Transverse colon (tissue), 4 donors: ENCODE results near the gene CPZ. TPM values are rescaled to one million over a fixed set of nuclear protein-coding genes. Genes with fewer than 3 reads are reported as not detected.

Experiments used
- DNase-seq: peaks from one replicate; pipeline ENCODE4 v3.0.0-alpha.2; 2019
- H3K27ac ChIP-seq, 4 donors: fragments of 200-600 bp; sonication (generic); 2 replicates each; pipeline ENCODE4 v1.5.1; 2016 to 2018; ENCODE audit warnings: inconsistent platforms in 4 of 4
- H3K27me3 ChIP-seq: fragments of 200-600 bp; sonication (generic); 2 replicates; pipeline ENCODE4 v1.5.1; 2017; ENCODE audit warnings: inconsistent platforms
- H3K36me3 ChIP-seq, 4 donors: fragments of 200-600 bp; sonication (generic); 2 replicates each; pipeline ENCODE4 v1.5.1; 2017 to 2019; ENCODE audit warnings: inconsistent platforms in 4 of 4
- H3K4me1 ChIP-seq, 4 donors: fragments of 200-600 bp; sonication (generic); 2 replicates each; pipeline ENCODE4 v1.5.1; 2017 to 2020; ENCODE audit warnings: inconsistent platforms in 4 of 4
- H3K4me3 ChIP-seq, 4 donors: fragments of 200-600 bp; sonication (generic); 1 replicate in 1 of 4; 2 replicates in 3 of 4; pipeline versions ENCODE4 v1.5.1 to v1.6.1; 2017 to 2019; ENCODE audit warnings: inconsistent platforms in 4 of 4
- H3K9me3 ChIP-seq, 2 donors: fragments of 200-600 bp; sonication (generic); 2 replicates each; pipeline ENCODE4 v1.5.1; 2017 to 2019; ENCODE audit warnings: inconsistent platforms in 2 of 2
- CTCF ChIP-seq, 5 experiments: fragments of 200-600 bp in 3 of 5; fragments of 450-650 bp in 2 of 5; sonication (generic) in 3 of 5; IDR thresholded peaks; 1 replicate in 2 of 5; 2 replicates in 3 of 5; pipeline ENCODE4 v1.5.1; 2016 to 2017; ENCODE audit warnings: antibody characterized with exemption in 5 of 5, inconsistent platforms in 3 of 5, mild to moderate bottlenecking in 2 of 5, moderate library complexity in 1 of 5
- EP300 ChIP-seq: sonication (generic); formaldehyde crosslinking; IDR thresholded peaks from one replicate; pipeline ENCODE4 v1.6.1; 2017; ENCODE audit warnings: antibody characterized with exemption, low read depth
- POLR2A ChIP-seq: fragments of 450-650 bp; IDR thresholded peaks from one replicate; pipeline ENCODE4 v1.6.1; 2016; ENCODE audit warnings: antibody characterized with exemption, mild to moderate bottlenecking, moderate library complexity
- POLR2AphosphoS5 ChIP-seq, 3 donors: sonication (generic); formaldehyde crosslinking; IDR thresholded peaks; one replicate each; pipeline ENCODE4 v1.6.1; 2016; ENCODE audit warnings: antibody characterized with exemption in 3 of 3
- WGBS, 2 donors: methylation state at CpG; one replicate each; pipeline ENCODE4 v1.1.5; 2018; ENCODE audit warnings: low coverage in 1 of 2; 5-methylcytosine and 5-hydroxymethylcytosine counted together
- in situ Hi-C, 4 donors: fragments of 200-750 bp; cut with MboI; loops; one replicate each; pipeline versions ENCODE4 v1.15.0 to v1.15.1; 2017; ENCODE audit warnings: low sequenced_read_pairs in 3 of 4, low pct_ligation_motif_present in 1 of 4, low pct_unique_long_range_greater_than_20kb in 1 of 4
- intact Hi-C: fragments of 100-400 bp; cut with DNase I; formaldehyde crosslinking; loops from one replicate; pipeline ENCODE4 v1.15.1; 2023; ENCODE audit warnings: low total_unique reads
- total RNA-seq, 4 donors: library from RNA; depleted of rRNA; stranded (reverse); fragments of >200 nt; gene quantifications; one replicate each; pipeline ENCODE4 v1.1.0, GENCODE V29; 2016

CPZ gene
- 1 to 10 TPM in 1 of 4 donors, under 1 TPM in 1, not detected in 2; 0.96 to 2.1 TPM for total RNA-seq

GRCh38 chr4:8592366-8593263 is at the start of gene CPZ:
Gene CPZ, plus strand, starts transcription at chr4:8592765. Its CDS starts 69 bp downstream, at chr4:8592834.
- Histone ChIP-seq H3K27me3 (peaks cover 39% of the 10 kb centered on the region), H3K4me1 (no peaks in the 10 kb centered on the region), H3K4me3 (no peak within 1 kb of the TSS), H3K27ac (no peak within 1 kb of the TSS), H3K36me3 (no peaks in the 10 kb centered on the region), H3K9me3 (no peaks in the 10 kb centered on the region)
- intact Hi-C loops (loop anchor here (5.0 kb wide), 1 partner anchor 120 kb away; no protein-coding TSS in a partner anchor), in situ Hi-C loops (loop anchor here in 3 of 4 donors (10.0 to 25.0 kb wide), 3 partner anchors 128 to 355 kb away; no protein-coding TSS in a partner anchor)
- TF ChIP-seq EP300 = no peak
- no peak for TF ChIP-seq CTCF (IDR thresholded peaks at IDR 0.05)
- no peak for TF ChIP-seq POLR2A
- no peak for TF ChIP-seq POLR2AphosphoS5 (IDR thresholded peaks at IDR 0.05)
- no peak for DNase-seq
- 10% methylated on average over 45 of the region's 58 CpGs; no CpG with 5 or more reads in 1 of the 2 donors for WGBS, 2 donors

GRCh38 chr4:8542776-8543525 is 49.6 kb upstream of the CPZ start:
- no peak overlapping the region for H3K4me3 ChIP-seq
- intact Hi-C loops (no loop called here), in situ Hi-C loops (no loop called here)
- no peaks in the 10 kb centered on the region for H3K4me1 ChIP-seq
- H3K27me3 ChIP-seq = no peaks in the 10 kb centered on the region
- 86% methylated on average over 16 of the region's 16 CpGs; no CpG with 5 or more reads in 1 of the 2 donors for WGBS, 2 donors
- TF ChIP-seq CTCF (IDR thresholded peaks at IDR 0.05) (no peak), POLR2A (no peak), EP300 (no peak), POLR2AphosphoS5 (IDR thresholded peaks at IDR 0.05) (no peak)
- no peaks in the 10 kb centered on the region for H3K9me3 ChIP-seq
- no peak for DNase-seq
- H3K27ac ChIP-seq = no peak overlapping the region
- H3K36me3 ChIP-seq = no peaks in the 10 kb centered on the region

- H3K4me1 ChIP-seq = no peaks in the 10 kb centered on the region
- in situ Hi-C loops (no loop called here), intact Hi-C loops (no loop called here)
- no peaks in the 10 kb centered on the region for H3K36me3 ChIP-seq
- no peak overlapping the region for H3K4me3 ChIP-seq
- H3K27me3 ChIP-seq = no peaks in the 10 kb centered on the region
- DNase-seq = no peak
- TF ChIP-seq CTCF (IDR thresholded peaks at IDR 0.05) = no peak
- TF ChIP-seq EP300 = no peak
- TF ChIP-seq POLR2A = no peak
- TF ChIP-seq POLR2AphosphoS5 (IDR thresholded peaks at IDR 0.05) = no peak
- no peak overlapping the region for H3K27ac ChIP-seq
- H3K9me3 ChIP-seq = no peaks in the 10 kb centered on the region
- 72 to 82% methylated on average over 3 to 10 of the region's 10 CpGs for WGBS, 2 donors
Measured at GRCh38 chr4:8543623-8544022, 48.9 kb upstream of the CPZ start.

- H3K4me3 ChIP-seq = no peak overlapping the region
- intact Hi-C loops (no loop called here), in situ Hi-C loops (no loop called here)
- no peak for DNase-seq
- H3K27me3 ChIP-seq = no peaks in the 10 kb centered on the region
- no peak overlapping the region for H3K27ac ChIP-seq
- TF ChIP-seq POLR2AphosphoS5 (IDR thresholded peaks at IDR 0.05) = no peak
- TF ChIP-seq POLR2A = no peak
- no peak for TF ChIP-seq CTCF (IDR thresholded peaks at IDR 0.05)
- no peak for TF ChIP-seq EP300
- no peaks in the 10 kb centered on the region for H3K36me3 ChIP-seq
- H3K9me3 ChIP-seq = no peaks in the 10 kb centered on the region
- 90 to 100% methylated on average over 3 of the region's 3 CpGs for WGBS, 2 donors
- no peaks in the 10 kb centered on the region for H3K4me1 ChIP-seq
Measured at GRCh38 chr4:8544282-8544681, 48.3 kb upstream of the CPZ start.
